Activated effector memory CD4-positive, alpha-beta T cell treated with Interleukin-2 at 50 U/mL for 16 hours (primary cell): ENCODE measurements around the gene STIMATE.

ENCODE experiments used
- DNase-seq: peaks from one replicate; pipeline ENCODE4 v3.0.0-alpha.2; 2020

The STIMATE gene

GRCh38 chr3:52860424-52860768 is 37.0 kb downstream of the STIMATE start:
- DNase-seq = no peak

- DNase-seq = no peak
Measured at GRCh38 chr3:52859686-52860423, 37.5 kb downstream of the STIMATE start.

- DNase-seq = no peak
Measured at GRCh38 chr3:52857864-52858263, 39.5 kb downstream of the STIMATE start.

GRCh38 chr3:52857133-52857532 is 40.2 kb downstream of the STIMATE start:
- DNase-seq = no peak

GRCh38 chr3:52856666-52857065 is 40.7 kb downstream of the STIMATE start:
- DNase-seq = no peak

- DNase-seq = no peak
Measured at GRCh38 chr3:52854013-52854412, 43.3 kb downstream of the STIMATE start.

GRCh38 chr3:52852419-52852818 is 44.9 kb downstream of the STIMATE start:
- no peak for DNase-seq

GRCh38 chr3:52851348-52851747 is 46.0 kb downstream of the STIMATE start:
- no peak for DNase-seq

GRCh38 chr3:52849656-52850055 is 47.7 kb downstream of the STIMATE start:
- no peak for DNase-seq

- DNase-seq = no peak
Measured at GRCh38 chr3:52848617-52849016, 48.7 kb downstream of the STIMATE start.

- DNase-seq = no peak
Measured at GRCh38 chr3:52847726-52848125, 49.6 kb downstream of the STIMATE start.

GRCh38 chr3:52847241-52847640 is 50.1 kb downstream of the STIMATE start:
- DNase-seq = no peak

GRCh38 chr3:52846432-52846965 is 50.8 kb downstream of the STIMATE start:
- no peak for DNase-seq

- no peak for DNase-seq
Measured at GRCh38 chr3:52845691-52846431, 51.5 kb downstream of the STIMATE start.

GRCh38 chr3:52845157-52845556 is 52.2 kb downstream of the STIMATE start:
- no peak for DNase-seq

GRCh38 chr3:52844290-52844975 is 52.9 kb downstream of the STIMATE start:
- DNase-seq = no peak

GRCh38 chr3:52843881-52844280 is 53.5 kb downstream of the STIMATE start:
- no peak for DNase-seq

GRCh38 chr3:52843108-52843865 is 54.1 kb downstream of the STIMATE start:
- no peak for DNase-seq

GRCh38 chr3:52842424-52842823 is 54.9 kb downstream of the STIMATE start:
- DNase-seq = no peak

- no peak for DNase-seq
Measured at GRCh38 chr3:52841981-52842340, 55.4 kb downstream of the STIMATE start.

- DNase-seq = no peak
Measured at GRCh38 chr3:52841211-52841980, 56.0 kb downstream of the STIMATE start.

- no peak for DNase-seq
Measured at GRCh38 chr3:52839892-52840545, 57.3 kb downstream of the STIMATE start.
